Effector CD4-positive, alpha-beta T cell (primary cell): Measurements from ENCODE around the gene SLC9B2.
A peak's percentile ranks its signal among the peaks of the same experiment; 100 is the strongest.

ENCODE experiments used
- DNase-seq: peaks from one replicate; pipeline ENCODE4 v3.0.0-alpha.2; 2020

Gene SLC9B2

GRCh38 chr4:103075435-103075893, 1.1 kb downstream of the SLC9B2 start:
- DNase-seq = no peak

GRCh38 chr4:103074744-103075434, 1.7 kb downstream of the SLC9B2 start:
- no peak for DNase-seq

GRCh38 chr4:103073792-103074438, 2.6 kb downstream of the SLC9B2 start:
- DNase-seq = no peak

GRCh38 chr4:103067841-103068547, 8.6 kb downstream of the SLC9B2 start:
- no peak for DNase-seq

GRCh38 chr4:103060453-103061148, 16.0 kb downstream of the SLC9B2 start:
- DNase-seq = no peak

- no peak for DNase-seq
Measured at GRCh38 chr4:103054030-103054429, 22.5 kb downstream of the SLC9B2 start.

GRCh38 chr4:103052779-103053178, 23.8 kb downstream of the SLC9B2 start:
- no peak for DNase-seq

- DNase-seq = no peak
Measured at GRCh38 chr4:103052145-103052544, 24.4 kb downstream of the SLC9B2 start.

GRCh38 chr4:103050736-103051436, 25.7 kb downstream of the SLC9B2 start:
- no peak for DNase-seq

GRCh38 chr4:103046416-103047290, 29.9 kb downstream of the SLC9B2 start:
- peak; percentile 25 for DNase-seq

- DNase-seq = no peak
Measured at GRCh38 chr4:103044183-103044582, 32.4 kb downstream of the SLC9B2 start.

GRCh38 chr4:103036169-103036568, 40.4 kb downstream of the SLC9B2 start:
- DNase-seq = no peak

GRCh38 chr4:103032574-103032973, 44.0 kb downstream of the SLC9B2 start:
- DNase-seq = no peak

GRCh38 chr4:103030791-103031190, 45.8 kb downstream of the SLC9B2 start:
- no peak for DNase-seq

GRCh38 chr4:103029300-103029699, 47.3 kb downstream of the SLC9B2 start:
- no peak for DNase-seq

GRCh38 chr4:103026868-103027267, 49.7 kb downstream of the SLC9B2 start:
- DNase-seq = no peak

- DNase-seq = no peak
Measured at GRCh38 chr4:103024996-103025395, 51.6 kb downstream of the SLC9B2 start.

- no peak for DNase-seq
Measured at GRCh38 chr4:103021120-103021519, 55.4 kb downstream of the SLC9B2 start.

- peak; percentile 91 for DNase-seq
Measured at GRCh38 chr4:103019308-103020124, 57.0 kb downstream of the SLC9B2 start, which contains the start of gene SLC9B1. Gene SLC9B1 (minus strand): TSS chr4:103019705. CDS start chr4:102991711, 27,994 bp downstream.
